ENCODE measurements around the gene KIF23.
A peak's percentile ranks its signal among the peaks of the same experiment; 100 is the strongest.

KIF23 gene

DNA sequence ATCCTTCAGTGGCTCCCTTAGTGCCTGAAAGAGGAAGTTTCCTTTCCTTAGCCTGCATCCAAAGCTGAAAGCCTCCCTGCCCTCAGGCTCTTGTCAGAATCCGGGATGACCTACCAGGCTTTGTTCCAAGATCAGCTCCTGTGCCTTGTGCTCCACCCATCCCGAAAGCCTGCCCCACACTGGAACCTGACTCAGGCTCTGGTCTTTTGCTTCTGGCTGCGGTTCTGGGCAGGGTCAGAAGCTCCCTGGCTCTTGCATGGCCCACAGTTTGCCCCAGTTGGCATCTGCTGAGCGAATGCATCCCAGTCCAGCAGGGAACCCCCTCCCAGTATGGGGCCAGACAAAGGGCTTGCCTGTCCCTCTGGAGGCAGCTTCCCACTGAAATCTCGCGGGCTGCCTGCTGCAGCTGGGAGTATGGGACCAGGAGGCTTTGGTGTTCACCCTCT, 25.9 kb upstream of the KIF23 start:
- no peak overlapping the region for H3K4me3 ChIP-seq (ENCODE audit: low read depth, low read length)
- DNase-seq (ENCODE audit: low read depth) = peak; percentile 67
- TF ChIP-seq, protein P1, sequence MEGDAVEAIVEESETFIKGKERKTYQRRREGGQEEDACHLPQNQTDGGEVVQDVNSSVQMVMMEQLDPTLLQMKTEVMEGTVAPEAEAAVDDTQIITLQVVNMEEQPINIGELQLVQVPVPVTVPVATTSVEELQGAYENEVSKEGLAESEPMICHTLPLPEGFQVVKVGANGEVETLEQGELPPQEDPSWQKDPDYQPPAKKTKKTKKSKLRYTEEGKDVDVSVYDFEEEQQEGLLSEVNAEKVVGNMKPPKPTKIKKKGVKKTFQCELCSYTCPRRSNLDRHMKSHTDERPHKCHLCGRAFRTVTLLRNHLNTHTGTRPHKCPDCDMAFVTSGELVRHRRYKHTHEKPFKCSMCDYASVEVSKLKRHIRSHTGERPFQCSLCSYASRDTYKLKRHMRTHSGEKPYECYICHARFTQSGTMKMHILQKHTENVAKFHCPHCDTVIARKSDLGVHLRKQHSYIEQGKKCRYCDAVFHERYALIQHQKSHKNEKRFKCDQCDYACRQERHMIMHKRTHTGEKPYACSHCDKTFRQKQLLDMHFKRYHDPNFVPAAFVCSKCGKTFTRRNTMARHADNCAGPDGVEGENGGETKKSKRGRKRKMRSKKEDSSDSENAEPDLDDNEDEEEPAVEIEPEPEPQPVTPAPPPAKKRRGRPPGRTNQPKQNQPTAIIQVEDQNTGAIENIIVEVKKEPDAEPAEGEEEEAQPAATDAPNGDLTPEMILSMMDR (IDR thresholded peaks at IDR 0.05; ENCODE audit: control insufficient read depth, extremely low read depth, insufficient read depth) = no peak

GRCh38 chr15:69389426-69389825, 24.7 kb upstream of the KIF23 start:
- TF ChIP-seq, protein P1 (IDR thresholded peaks at IDR 0.05; ENCODE audit: control insufficient read depth, extremely low read depth, insufficient read depth) = no peak
- no peak overlapping the region for H3K4me3 ChIP-seq (ENCODE audit: low read depth, low read length)
- DNase-seq (ENCODE audit: low read depth) = no peak

- DNase-seq (ENCODE audit: low read depth) = no peak
- TF ChIP-seq, protein P1 (IDR thresholded peaks at IDR 0.05; ENCODE audit: control insufficient read depth, extremely low read depth, insufficient read depth) = no peak
- no peak overlapping the region for H3K4me3 ChIP-seq (ENCODE audit: low read depth, low read length)
Measured at GRCh38 chr15:69390575-69390974, 23.6 kb upstream of the KIF23 start.

GRCh38 chr15:69391046-69391757, 22.9 kb upstream of the KIF23 start:
- H3K4me3 ChIP-seq (ENCODE audit: low read depth, low read length) = peak overlapping the region; percentile 6; the same call in 1 of the 2 replicates
- TF ChIP-seq, protein P1 (IDR thresholded peaks at IDR 0.05; ENCODE audit: control insufficient read depth, extremely low read depth, insufficient read depth) = no peak
- no peak for DNase-seq (ENCODE audit: low read depth)

DNA sequence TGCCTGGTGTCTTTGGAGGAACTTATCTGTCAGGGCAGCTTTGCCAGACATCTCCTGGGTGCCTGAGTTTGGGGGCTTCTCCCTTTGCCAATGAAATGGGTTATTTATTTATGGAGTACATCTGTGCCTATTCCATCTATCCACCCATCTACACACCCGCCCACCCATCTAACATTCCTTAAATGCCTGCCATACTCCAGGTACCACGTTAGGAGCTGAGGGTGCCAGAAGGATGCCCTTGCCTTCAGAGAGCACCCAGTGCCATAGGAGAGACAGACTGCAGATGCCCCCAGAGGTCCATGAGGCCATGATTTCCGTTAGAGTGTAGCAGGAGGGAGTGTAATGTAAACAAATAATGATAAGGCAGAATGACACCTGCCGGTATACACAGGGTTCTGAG, 21.8 kb upstream of the KIF23 start:
- DNase-seq (ENCODE audit: low read depth) = no peak
- no peak overlapping the region for H3K4me3 ChIP-seq (ENCODE audit: low read depth, low read length)
- TF ChIP-seq, protein P1 (IDR thresholded peaks at IDR 0.05; ENCODE audit: control insufficient read depth, extremely low read depth, insufficient read depth) = no peak

DNA sequence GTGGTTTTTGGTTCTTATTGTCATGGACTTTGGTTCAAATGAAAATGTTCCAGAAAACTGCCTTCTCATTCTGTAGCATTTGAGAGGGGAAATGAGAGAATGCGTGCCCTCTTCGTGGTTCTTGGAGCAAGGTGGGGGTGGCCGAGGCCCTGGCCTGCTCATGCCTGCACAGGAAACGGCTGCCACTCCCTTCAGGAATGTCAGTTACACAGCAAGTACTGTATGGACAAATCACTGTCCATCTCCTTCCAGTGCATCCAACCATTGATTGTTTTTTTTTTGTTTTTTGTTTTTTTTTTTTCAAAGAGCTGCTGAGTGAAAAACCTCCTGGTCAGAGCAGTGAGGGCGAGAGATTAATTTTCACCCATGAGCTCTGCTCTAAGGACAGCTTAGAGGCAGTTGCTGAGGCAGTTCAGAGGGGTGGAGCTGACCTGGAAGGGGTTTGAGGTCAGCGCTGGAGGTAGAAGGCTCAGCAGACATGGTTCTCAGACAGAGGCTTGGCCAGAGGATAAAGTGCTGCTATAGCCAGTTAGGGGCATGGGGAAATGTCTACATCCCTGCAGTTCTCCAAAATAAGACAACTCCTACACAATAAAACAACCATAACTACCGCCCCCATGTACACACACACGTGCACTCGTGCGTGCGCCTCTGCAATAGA, 20.2 kb upstream of the KIF23 start:
- DNase-seq (ENCODE audit: low read depth) = no peak
- TF ChIP-seq, protein P1 (IDR thresholded peaks at IDR 0.05; ENCODE audit: control insufficient read depth, extremely low read depth, insufficient read depth) = no peak
- no peak overlapping the region for H3K4me3 ChIP-seq (ENCODE audit: low read depth, low read length)

Measured in LNCaP clone FGC (cell line).